GM19025 (cell line): ENCODE results near the gene ICOSLG.
"Not testable (repeated sequence)": the region's sequence is repeated elsewhere in the genome, so short reads cannot be mapped to it uniquely, and the experiment has no call there.

Experiments
- ATAC-seq: cut with Tn5 transposase; IDR thresholded peaks from one replicate; pipeline ENCODE4 v1.9.1; 2021; ENCODE audit warnings: mild to moderate bottlenecking, low read depth, moderate library complexity; ENCODE audit not compliant: unreplicated experiment

The ICOSLG gene

DNA sequence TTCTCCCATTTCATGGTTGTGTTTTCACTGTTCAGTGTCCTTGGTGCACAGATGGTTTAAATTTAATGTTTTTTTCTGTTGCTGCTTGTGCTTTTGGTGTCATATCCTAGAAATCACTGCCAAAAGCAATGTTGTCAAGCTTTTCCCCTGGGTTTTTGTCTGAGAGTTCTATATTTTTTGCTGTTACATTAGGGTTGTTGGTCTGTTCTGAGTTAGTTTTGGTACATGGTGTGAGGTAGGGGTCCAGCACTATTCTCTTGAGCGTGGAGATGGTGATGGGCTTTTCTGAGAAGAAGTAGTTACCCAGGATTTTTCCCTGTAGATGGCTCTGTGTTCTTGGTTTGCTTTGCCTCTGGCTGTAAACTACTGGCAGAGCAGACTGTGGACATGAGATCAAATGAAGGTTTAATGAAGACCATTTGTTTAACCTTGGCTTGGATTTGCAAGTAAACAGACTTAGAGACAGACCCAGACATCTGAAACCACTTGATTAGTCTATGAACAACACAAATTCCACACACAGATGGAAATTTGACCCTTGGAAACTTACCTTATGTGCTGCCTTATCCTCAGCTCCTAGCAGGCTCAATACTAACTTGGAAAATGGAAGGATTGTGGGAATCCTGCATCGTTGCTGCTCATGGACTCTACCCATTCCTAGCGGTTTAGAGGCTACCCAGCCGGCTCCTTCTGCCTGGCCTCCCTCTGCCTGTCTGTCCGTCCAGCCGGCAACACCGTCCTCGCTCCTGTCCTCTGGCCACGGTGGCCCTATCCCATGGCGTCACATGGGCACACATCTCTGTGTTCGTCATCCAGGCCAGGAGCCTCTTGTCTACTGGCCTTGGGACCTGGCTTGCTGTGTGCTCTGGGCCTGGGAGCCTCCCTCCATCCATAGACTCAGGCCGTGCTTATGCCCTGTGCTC lies 50.1 kb downstream of the ICOSLG start:
- not testable (repeated sequence) for ATAC-seq

DNA sequence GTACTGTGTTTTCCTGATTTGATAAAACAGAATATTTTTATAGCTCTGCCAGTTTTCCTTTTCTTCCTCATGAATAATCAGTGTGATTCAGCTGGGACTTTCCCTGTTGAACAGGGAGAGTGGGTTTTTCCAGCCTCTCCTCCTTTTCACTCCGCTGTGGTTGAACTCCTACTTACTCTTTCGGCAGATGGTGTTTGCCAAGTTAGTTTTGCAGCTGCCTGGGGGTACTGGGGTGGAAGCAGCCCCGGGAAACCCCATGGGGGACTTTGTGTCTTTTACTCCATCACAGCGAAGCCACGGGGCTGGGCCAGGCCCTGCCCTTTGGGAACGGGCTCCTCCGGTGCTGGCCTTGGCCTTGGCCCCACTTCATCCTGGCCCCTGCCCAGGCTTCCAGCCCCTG lies 55.9 kb downstream of the ICOSLG start:
- ATAC-seq, result not testable (repeated sequence)

DNA sequence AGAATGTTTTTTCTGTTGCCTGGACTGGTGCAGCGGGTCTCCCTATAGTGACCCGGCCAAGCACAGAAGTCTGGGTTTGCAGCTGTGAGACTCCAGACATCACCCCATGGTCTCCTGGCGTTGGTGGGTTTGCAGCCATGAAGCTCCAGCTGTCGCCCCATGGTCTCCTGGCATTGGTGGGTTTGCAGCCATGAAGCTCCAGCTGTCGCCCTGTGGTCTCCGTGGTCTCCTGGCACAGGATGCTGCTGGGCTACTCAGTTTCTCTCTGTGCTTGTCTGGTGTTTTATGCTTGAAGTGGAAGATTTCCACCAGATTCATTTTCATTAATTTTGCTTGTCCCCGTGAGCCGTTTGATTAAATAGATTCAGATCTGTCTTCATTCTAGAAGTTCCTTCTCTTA lies 58.5 kb downstream of the ICOSLG start:
- ATAC-seq, result not testable (repeated sequence)

DNA sequence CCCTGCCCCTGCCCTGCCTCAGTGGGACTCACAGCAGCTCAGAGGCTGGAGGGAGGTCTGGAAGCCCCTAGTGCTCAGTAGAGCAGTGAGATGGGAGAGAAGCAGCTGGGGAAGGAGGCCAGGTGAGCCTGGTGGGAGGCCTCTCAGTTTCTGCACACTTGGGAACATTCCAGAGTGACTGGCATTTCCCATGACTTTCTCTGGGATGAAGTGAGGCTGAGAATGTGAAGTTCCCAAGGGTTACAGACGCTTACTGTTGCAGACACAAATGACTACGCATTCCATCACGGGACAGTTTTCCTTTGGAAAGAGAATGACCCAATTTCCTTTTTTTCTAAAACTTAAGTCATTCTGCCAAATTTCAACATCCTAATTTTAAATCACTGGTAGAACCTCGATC lies 59.2 kb downstream of the ICOSLG start:
- not testable (repeated sequence) for ATAC-seq

DNA sequence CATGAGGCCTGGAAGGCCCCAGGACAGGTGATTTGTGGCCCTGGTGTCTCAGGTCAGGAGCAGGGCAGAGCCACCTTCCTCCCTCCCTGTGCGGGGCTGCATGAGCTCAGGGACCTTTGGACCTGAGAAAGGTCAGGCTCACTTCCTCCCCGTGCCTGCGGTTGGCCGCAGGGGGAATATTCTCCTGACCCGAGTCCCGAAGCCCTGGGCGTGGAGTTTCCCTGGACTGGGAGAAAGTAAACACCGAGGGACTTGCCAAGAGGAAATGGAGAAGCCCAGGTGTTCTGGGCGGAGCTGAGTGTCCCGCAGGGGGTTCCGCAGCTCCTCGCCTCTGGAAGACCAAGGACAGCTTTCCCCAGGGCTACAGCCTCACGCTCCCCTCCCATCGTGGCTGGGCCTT lies 64.6 kb downstream of the ICOSLG start:
- ATAC-seq, result not testable (repeated sequence)

DNA sequence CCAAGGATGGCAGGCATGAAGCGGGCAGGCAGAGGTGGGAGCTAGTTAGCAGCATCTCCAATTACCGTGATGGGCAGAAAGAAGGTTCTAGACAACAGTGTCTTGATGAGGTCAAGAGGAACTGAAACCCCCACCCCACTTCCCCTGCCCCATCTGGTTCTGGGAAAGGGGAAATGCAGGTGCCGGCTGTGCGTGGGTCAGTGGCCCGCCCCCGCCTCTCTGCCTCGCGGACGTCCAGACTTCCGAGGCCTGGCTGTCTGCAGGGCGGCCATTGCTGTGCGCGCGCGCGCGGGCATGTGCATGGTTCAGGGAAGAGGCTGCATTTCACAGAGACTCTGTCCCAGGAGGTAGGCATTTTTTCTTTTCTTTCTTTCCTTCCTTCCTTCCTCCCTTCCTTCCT lies 65.6 kb downstream of the ICOSLG start:
- ATAC-seq, result not testable (repeated sequence)
